Measurements from ENCODE around the gene GLRX. TPM values are rescaled to one million over a fixed set of nuclear protein-coding genes. Genes with fewer than 3 reads are reported as not detected.

GLRX gene
- total and polyA plus RNA-seq, 2 donors (not counting 1 experiment from before 2014, with no cell fraction given): 91.8 to 429 TPM

DNA sequence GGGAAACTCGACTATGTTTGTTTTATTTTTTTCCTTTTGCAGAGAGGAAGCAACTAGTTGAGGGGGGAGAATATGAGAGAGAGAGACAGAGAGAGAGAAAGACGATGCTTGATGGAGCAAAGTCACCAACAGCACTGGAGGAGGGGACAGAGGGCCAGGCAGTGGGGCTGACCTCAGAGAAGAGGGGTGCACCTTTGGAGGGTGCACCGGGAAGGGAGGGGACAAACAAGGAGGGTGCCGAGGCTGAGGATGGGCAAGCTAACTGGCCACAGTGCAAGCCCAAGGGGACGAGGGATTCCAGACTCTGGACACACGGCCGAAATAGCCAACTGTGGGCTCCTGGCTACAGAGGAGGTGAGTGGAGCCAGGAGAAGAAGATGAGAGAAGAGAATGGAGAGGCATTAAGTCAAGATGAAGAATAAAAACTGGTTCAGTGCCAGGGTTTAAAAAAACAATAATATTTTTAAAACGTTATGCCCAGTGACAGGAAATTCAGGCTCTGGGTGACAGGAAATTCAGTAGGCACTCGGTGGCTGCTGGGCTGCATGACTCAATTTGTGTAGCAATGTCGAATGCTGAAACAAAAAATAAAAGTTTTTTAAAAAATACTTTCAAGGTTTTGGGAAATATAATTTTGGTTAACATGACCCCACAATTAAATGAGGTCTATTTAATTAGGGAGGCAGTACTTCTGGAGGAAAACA is 13.3 kb upstream of the GLRX start:
- no peaks in the 10 kb centered on the region for H3K79me2 ChIP-seq (ENCODE audit: control insufficient read depth, insufficient read depth, low read length)
- no peak overlapping the region for H3K27ac ChIP-seq (ENCODE audit: insufficient read depth, low read length)
- no peak for TF ChIP-seq EZH2 (IDR thresholded peaks at IDR 0.05; ENCODE audit: low read length, missing control alignments)
- TF ChIP-seq, protein P1, sequence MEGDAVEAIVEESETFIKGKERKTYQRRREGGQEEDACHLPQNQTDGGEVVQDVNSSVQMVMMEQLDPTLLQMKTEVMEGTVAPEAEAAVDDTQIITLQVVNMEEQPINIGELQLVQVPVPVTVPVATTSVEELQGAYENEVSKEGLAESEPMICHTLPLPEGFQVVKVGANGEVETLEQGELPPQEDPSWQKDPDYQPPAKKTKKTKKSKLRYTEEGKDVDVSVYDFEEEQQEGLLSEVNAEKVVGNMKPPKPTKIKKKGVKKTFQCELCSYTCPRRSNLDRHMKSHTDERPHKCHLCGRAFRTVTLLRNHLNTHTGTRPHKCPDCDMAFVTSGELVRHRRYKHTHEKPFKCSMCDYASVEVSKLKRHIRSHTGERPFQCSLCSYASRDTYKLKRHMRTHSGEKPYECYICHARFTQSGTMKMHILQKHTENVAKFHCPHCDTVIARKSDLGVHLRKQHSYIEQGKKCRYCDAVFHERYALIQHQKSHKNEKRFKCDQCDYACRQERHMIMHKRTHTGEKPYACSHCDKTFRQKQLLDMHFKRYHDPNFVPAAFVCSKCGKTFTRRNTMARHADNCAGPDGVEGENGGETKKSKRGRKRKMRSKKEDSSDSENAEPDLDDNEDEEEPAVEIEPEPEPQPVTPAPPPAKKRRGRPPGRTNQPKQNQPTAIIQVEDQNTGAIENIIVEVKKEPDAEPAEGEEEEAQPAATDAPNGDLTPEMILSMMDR (conservative IDR thresholded peaks at IDR 0.05 in 1 of 2, IDR thresholded peaks at IDR 0.05 in 1 of 2; ENCODE audit: low read depth in 1 of 2, low read length in 2 of 2): no peak
- H3K36me3 ChIP-seq (ENCODE audit: control insufficient read depth, insufficient read depth, low read length): no peaks in the 10 kb centered on the region
- no peak overlapping the region for H3K9ac ChIP-seq (ENCODE audit: insufficient read depth, low read length)
- no peaks in the 10 kb centered on the region for H3K9me3 ChIP-seq (ENCODE audit: control insufficient read depth, insufficient read depth, low read depth, low read length)
- no peaks in the 10 kb centered on the region for H3K27me3 ChIP-seq (ENCODE audit: control insufficient read depth, insufficient read depth, low read length)
- H4K20me1 ChIP-seq (ENCODE audit: control insufficient read depth, extremely low read depth, insufficient read depth, low read length): no peaks in the 10 kb centered on the region
- no peak for DNase-seq (ENCODE audit: low read depth in 2 of 2)
- H2AFZ ChIP-seq (ENCODE audit: low read length): no peak overlapping the region
- H3K4me2 ChIP-seq (ENCODE audit: extremely low read depth, insufficient read depth, low read length): peak overlapping the region; percentile 84
- peak overlapping the region in 2 of 4 experiments; percentile 60 to 64 for H3K4me3 ChIP-seq (replicated peaks in 1 of 4; ENCODE audit: control extremely low read depth in 1 of 4, insufficient read depth in 1 of 4, low read depth in 3 of 4, low read length in 4 of 4)
- H3K4me1 ChIP-seq (ENCODE audit: control insufficient read depth, extremely low read depth, insufficient read depth, low read length): peaks cover 3% of the 10 kb centered on the region

DNA sequence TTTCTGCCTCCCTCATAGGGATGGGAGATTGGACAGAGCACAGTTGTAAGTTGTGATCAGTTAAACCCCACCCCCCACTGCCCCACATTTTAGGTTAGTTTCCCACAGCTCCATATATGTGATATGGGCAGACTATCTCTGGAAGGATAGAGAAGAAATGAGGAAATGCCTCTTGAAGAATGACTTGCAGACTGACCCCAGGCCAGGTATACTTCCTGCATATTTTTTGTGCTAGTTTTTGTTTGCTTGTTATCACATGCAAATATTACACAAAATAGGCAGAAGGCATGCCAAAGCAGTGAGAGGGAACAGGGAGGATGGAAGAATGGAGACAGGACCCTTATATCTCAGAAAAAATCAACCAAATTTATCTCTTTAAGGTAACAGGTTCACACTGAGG is 10.1 kb upstream of the GLRX start:
- Histone ChIP-seq H3K9me3 (ENCODE audit: control insufficient read depth, insufficient read depth, low read depth, low read length) (no peaks in the 10 kb centered on the region), H3K4me2 (ENCODE audit: extremely low read depth, insufficient read depth, low read length) (no peak overlapping the region), H3K79me2 (ENCODE audit: control insufficient read depth, insufficient read depth, low read length) (no peaks in the 10 kb centered on the region), H3K27ac (ENCODE audit: insufficient read depth, low read length) (no peak overlapping the region), H3K4me1 (ENCODE audit: control insufficient read depth, extremely low read depth, insufficient read depth, low read length) (peaks cover 3% of the 10 kb centered on the region), H4K20me1 (ENCODE audit: control insufficient read depth, extremely low read depth, insufficient read depth, low read length) (no peaks in the 10 kb centered on the region), H2AFZ (ENCODE audit: low read length) (no peak overlapping the region), H3K4me3 (replicated peaks in 1 of 4; ENCODE audit: control extremely low read depth in 1 of 4, insufficient read depth in 1 of 4, low read depth in 3 of 4, low read length in 4 of 4) (no peak overlapping the region), H3K36me3 (ENCODE audit: control insufficient read depth, insufficient read depth, low read length) (no peaks in the 10 kb centered on the region), H3K9ac (ENCODE audit: insufficient read depth, low read length) (no peak overlapping the region), H3K27me3 (ENCODE audit: control insufficient read depth, insufficient read depth, low read length) (no peaks in the 10 kb centered on the region)
- TF ChIP-seq, protein P1 (conservative IDR thresholded peaks at IDR 0.05 in 1 of 2, IDR thresholded peaks at IDR 0.05 in 1 of 2; ENCODE audit: low read depth in 1 of 2, low read length in 2 of 2): no peak
- TF ChIP-seq EZH2 (IDR thresholded peaks at IDR 0.05; ENCODE audit: low read length, missing control alignments): no peak
- no peak for DNase-seq (ENCODE audit: low read depth in 2 of 2)

DNA sequence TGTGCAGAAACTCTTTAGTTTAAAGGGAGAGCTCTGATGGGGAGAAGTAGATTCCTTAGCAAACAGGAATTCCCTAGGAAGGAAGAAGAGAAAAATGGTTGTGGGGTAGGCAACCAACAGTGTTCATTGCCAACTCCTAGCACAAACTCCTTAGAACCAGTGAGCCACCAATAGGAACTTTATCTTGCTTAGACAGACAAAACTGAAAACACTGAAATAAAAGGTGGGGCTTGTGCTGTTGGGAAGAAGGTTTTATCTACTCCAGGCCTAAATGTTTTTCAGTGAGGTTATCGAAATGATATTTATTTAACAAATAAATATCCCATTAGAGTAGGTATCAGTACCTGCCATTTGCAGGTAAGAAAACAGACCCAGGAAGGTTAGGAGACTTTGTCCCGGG is 7.7 kb upstream of the GLRX start:
- TF ChIP-seq, protein P1 (conservative IDR thresholded peaks at IDR 0.05 in 1 of 2, IDR thresholded peaks at IDR 0.05 in 1 of 2; ENCODE audit: low read depth in 1 of 2, low read length in 2 of 2): no peak
- no peak for TF ChIP-seq EZH2 (IDR thresholded peaks at IDR 0.05; ENCODE audit: low read length, missing control alignments)
- Histone ChIP-seq H3K9me3 (ENCODE audit: control insufficient read depth, insufficient read depth, low read depth, low read length) (no peaks in the 10 kb centered on the region), H3K4me3 (replicated peaks in 1 of 4; ENCODE audit: control extremely low read depth in 1 of 4, insufficient read depth in 1 of 4, low read depth in 3 of 4, low read length in 4 of 4) (no peak overlapping the region), H3K79me2 (ENCODE audit: control insufficient read depth, insufficient read depth, low read length) (no peaks in the 10 kb centered on the region), H4K20me1 (ENCODE audit: control insufficient read depth, extremely low read depth, insufficient read depth, low read length) (no peaks in the 10 kb centered on the region), H3K9ac (ENCODE audit: insufficient read depth, low read length) (no peak overlapping the region), H3K36me3 (ENCODE audit: control insufficient read depth, insufficient read depth, low read length) (no peaks in the 10 kb centered on the region), H3K4me1 (ENCODE audit: control insufficient read depth, extremely low read depth, insufficient read depth, low read length) (no peaks in the 10 kb centered on the region), H2AFZ (ENCODE audit: low read length) (no peak overlapping the region), H3K27ac (ENCODE audit: insufficient read depth, low read length) (no peak overlapping the region), H3K27me3 (ENCODE audit: control insufficient read depth, insufficient read depth, low read length) (no peaks in the 10 kb centered on the region), H3K4me2 (ENCODE audit: extremely low read depth, insufficient read depth, low read length) (no peak overlapping the region)
- no peak for DNase-seq (ENCODE audit: low read depth in 2 of 2)
